Epidermal melanocyte (primary cell): ENCODE measurements around the gene STAU1.
"Not testable (repeated sequence)": the region's sequence is repeated elsewhere in the genome, so short reads cannot be mapped to it uniquely, and the experiment has no call there.

Source experiments
- DNase-seq: peaks from one replicate; pipeline ENCODE4 v3.0.0; 2011; ENCODE audit warnings: low spot score; ENCODE audit not compliant: insufficient read length

The STAU1 gene

DNA sequence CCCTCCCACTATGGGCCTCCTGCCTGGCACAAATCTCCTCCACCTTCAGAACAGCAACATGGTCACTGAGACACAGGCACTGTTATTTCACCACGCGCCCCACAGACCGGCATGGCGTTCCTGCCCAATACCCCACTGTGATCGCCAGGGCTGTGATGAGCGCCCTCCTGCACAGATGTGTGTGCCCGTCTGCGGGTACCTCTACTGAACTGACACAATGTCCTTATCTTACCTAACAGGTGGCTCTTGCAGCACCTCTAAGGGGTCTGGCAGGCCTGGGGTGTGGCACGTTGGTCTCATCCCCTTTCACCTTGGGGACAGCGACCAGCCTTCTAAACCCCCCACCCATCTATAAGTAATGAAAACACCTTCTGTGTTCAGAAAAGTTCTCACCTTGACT, 64.2 kb downstream of the STAU1 start:
- DNase-seq: no peak

DNA sequence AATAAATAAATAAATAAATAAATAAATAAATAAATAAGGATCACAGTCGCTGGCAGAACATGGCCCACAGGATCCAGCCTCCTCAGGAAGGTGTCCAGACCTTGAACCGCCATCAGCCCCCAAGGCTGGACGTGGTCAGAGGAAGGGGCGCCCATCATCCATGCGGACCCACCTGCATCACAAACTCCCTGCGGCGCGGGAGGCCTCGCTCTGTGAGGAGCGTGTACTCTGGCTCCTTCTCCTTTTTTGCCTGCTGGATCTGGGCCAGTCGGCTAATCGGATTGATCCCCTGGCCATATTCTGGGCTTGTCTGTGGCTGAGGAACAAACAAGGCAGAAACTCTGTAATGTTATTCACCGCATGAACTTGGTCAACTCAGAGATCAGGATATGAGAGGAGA, 65.2 kb downstream of the STAU1 start:
- no peak for DNase-seq

DNA sequence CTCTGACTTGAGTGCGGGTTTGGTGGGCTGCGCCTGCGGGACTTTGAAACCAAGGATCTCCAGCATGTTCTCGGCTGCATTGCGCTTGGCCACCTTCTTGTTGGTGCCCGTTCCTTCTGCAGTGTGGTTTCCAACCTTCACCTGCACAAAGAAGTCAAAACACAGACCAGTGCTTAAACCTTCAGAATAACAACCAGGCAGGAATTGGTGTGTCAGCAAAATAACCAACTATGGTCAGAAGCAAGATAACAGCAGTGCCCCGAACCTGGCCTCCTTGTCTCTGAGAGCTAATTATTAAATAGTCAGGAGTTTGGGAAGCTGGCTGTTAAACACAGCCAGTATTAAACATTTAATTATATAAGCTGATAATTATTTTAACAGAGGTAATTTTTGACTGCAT, 68.1 kb downstream of the STAU1 start:
- no peak for DNase-seq

DNA sequence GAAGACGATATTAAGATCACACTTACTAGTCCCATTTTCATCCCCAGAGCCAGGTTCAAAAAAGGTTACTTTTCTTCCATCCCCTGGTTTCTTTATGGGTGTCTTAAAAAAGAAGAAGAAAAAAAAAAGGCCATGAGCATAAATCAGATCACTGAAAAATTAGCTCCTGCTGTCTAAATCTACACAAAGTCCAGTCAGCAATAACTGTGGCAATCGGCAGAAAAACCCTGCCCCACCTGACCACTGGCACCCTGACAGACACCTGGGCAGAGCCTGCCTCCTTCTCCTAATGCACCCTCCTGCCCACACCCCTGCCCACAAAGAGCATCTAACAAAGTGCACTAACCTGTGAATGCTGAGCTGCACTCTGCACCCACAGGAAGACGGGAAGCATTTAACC, 69.8 kb downstream of the STAU1 start:
- DNase-seq: no peak

DNA sequence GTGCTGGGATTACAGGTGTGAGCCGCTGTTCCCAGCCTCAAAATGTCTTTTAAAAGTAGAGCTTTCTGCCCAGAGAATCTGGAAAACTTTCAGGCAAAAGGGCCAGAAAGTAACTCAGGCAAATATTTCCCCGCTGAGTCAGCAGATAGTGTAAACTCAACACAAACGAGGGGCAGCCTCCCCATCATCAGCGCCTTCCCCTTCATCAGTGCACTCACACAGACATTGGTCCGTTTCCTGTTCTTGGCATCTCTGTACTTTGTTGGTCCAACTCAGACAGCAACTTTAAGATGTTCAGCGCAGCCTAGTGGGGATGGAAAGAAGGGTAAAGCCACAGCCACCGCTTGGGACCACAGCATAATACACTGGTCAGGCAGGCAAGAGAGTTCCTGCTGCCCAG, 72.6 kb downstream of the STAU1 start:
- no peak for DNase-seq

DNA sequence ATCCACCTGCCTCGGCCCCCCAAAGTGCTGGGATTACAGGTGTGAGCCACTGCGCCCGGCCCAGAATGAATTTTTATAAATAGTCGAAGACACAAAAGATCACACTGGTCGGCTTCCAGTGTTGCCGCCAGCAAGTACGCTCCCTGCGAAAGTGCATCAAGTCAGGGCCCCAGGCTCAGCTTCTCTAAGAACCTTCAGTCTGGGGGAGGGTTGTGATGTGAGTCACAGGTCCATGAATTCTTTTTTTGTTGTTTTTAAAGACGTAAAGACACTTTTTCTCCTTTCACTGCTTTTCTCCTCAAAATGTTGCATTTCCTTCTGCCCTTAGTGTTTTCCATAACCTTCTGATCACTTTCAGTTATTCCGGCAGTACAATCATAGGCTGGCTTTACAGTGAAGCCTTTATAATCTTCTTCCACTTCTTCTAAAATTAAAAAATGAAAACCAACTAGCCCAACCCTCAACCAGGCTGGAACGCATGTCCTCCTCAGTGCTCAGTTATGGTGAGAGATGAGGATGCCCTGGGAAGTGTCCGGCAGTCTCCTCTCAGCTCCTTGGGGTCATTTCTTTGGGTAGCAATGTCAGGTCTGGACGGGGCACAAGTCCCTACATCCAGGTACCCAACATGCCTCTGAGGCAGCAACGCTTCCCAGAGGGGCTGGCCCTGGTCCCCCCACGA, 75.4 kb downstream of the STAU1 start:
- no peak for DNase-seq

DNA sequence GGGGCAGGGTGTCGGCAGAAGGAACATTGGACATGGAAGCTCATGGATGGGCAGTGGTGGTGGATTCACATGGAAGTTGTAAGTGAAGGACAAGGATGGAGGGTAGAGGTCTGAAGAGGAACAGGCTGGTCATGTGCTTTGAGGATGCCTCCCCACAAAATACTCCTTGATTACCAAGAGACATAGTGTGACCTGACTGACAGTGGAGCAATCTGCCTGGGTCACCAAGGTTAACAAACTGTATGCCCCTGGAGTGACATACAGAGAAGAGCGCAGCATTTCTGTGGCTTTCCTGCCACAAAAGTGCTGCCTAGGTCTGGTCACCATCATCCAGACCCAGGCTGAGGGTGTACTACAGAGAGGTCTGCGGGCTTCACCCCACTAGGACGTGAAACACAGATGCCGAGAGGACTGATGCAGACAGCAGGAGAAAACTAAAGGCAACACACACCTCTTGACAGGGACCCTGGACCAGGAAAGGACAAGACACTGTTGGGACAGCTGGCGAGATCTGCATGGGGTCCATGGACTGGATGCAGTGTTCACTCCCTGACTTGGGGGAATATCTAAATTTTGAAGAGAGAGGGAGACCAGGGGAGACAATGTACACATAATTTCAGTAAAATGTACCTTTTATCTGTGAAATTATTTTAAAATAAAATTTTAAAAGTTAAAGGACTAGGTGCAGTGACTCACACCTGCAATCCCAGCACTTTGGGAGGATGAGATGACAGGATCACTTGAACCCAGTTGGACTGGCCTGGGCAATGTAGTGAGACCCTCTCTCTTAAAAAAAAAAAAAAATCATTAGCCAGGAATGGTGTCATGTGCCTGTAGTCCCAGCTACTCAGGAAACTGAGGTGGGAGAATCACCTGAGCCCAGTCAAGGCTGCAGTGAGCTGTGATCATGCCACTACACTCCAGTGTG, 77.1 kb downstream of the STAU1 start:
- DNase-seq: no peak

DNA sequence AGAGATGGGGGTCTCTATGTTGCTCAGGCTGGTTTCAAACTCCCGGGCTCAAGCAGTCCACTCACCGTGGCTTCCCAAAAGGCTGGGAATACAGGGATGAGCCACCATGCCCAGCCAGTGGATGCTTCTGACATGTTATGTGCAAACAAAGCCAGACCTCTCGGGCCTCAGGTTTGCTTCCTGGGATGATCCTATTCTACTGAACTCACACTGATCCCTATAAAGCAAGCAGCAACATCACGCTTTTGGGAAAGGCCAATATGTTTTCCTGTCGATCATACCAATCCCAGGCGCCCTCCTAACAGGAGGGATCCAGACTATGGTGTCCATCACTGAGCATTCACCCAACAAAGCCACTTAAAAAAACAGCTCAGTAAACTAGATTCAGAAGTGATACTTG, 81.8 kb downstream of the STAU1 start:
- DNase-seq: no peak

DNA sequence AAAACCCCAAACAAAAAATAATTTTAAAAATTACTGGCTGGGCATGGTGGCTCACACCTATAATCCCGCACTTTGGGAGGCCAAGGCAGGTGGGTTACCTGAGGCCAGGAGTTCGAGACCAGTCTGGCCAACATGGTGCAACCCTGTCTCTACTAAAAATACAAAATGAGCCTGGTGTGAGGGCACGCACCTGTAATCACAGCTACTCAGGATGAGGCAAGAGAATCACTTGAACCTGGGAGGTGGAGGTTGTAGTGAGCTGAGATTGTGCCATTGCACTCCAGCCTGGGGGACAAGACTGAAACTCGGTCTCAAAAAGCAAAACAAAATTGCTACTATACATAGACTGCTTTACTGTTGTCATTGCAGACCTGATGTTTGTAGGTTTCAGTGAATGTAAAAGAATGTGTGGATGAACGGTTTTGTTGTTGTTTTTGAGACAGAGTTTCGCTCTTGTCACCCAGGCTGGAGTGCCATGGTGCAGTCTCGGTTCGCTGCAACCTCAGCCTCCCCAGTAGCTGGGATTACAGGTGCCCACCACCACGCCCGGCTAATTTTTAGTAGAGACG, 83.1 kb downstream of the STAU1 start:
- DNase-seq: not testable (repeated sequence)

DNA sequence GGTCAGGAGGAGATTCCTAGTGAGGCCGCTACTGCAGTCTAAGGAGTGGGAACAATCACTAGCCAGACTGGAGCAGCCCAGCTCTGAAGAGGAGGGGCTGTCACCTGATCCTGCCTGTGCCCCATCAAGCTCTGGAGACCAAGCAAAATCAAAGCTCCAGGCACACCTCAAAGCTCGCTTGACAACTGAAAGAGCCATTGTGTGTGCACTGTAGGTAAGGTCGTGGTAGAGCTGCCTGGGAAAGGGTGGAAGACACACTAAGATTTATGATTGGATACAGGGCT, 83.8 kb downstream of the STAU1 start:
- DNase-seq: no peak

DNA sequence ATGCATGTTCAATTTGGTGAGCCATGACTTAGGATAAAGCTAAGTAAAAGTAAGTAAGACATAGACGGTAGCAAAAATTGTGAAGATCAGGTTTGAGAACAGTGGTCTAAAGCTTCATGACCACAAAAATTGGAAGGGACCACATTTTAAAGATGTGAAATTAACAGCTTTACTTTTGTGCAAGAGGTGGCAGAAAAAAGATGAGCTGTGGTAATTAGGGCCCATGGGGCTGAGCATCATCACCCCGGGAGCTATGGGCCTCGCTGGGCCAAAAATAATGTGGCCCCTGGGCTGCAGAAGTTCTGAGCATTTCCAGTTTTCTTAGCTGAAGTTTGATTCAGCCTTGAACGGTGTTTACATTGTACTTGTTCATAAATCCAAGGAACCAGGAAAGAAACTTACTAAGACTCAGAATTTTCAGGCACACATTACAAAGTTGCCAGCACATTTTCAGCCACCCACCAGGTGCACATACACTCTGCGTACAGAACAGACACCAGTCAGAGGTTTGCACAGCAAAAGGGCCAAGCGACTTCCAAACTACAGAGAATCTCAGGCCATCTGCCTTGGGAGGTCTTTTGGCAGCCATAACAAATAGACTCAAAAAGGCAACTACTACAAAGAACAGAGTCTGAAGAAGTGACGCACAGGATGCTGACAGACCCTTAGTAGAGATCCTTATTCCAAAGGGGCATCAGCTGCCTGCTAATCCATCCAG, 84.3 kb downstream of the STAU1 start:
- no peak for DNase-seq

DNA sequence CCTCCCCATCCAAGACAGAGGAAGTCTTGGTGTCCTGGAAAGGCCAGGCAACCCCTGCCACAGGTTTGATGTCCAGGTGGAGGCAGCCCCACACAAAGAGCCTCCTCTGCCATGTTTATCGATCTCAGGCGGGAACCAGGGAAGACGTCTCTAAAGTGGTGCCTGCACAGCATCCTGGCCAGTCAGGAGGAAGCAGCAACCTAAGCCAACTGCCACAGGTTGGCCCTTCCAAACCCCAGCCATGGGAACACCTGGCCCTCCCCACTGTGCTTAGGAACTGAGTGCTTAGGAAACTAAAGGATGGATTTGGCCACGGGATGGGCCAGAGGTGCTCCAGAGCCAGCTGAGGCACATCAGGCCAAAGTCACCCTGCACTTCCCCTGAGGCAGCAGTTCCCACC, 85.1 kb downstream of the STAU1 start:
- DNase-seq: no peak

DNA sequence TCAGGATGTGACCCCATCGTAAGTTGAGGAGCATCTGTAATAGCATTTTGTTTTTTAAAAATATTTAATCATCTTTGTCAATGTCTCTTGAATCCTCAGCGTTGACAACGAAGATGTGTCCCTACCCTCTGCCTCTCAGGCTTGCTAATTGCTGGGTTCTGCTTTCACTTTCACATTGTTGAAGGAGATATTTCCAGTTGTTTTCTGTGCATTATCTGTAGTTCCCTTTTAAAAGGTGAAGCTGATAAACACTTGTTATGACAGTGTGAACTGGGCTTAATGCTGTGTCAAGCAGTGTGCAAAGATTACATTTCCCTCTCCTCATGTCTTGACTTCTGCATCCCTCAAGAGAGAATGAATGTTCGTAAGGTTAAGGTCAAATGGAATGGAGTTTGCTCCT, 87.2 kb downstream of the STAU1 start:
- DNase-seq: no peak

DNA sequence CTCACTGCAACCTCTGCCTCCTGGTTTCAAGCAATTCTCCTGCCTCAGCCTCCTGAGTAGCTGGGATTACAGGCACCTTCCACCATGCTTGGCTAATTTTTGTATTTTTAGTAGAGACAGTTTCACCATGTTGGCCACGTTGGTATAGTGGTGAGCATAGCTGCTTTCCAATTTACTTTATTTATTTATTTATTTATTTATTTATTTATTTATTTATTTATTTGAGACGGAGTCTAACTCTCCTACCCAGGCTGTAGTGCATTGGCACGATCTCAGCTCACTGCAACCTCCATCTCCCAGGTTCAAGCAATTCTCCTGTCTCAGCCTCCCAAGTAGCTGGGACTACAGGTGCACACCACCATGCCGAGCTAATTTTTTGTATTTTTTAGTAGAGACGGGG, 87.8 kb downstream of the STAU1 start:
- not testable (repeated sequence) for DNase-seq

DNA sequence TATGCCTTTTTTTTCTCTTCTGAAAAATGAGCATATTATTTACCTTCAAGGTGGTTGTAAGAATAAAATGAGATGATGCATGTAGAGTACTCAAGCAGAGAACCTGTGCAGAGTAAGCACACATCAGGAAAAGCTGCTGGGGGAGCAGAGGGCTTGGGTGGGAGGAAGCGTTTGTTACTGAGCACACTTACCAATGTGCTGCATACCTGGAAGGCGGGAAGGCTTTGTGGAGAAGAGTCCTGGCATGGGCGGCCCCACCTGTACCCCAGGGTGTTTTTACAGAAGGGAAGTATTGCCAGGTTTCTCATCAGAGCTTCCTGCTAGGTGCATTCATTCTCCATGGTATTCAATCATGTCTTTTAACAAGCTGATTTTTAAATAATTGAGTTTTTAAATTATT, 89.1 kb downstream of the STAU1 start:
- DNase-seq: no peak

DNA sequence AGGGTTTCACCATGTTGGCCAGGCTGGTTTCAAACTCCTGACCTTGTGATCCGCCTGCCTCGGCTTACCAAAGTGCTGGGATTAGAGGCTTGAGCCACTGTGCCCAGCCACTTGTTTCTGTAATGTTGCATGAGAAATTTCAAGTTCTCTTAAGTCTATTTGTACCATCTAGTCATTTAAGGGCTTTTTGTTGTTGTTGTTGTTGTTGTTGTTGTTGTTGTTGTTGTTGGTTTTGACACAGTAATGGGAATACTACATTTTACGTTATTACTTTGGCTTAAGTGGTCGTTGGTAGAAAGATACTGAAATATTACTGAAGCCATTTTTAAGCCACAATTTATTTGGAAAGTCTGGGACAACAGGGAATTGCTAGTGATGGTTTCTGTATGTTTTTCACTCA, 90.0 kb downstream of the STAU1 start:
- no peak for DNase-seq

DNA sequence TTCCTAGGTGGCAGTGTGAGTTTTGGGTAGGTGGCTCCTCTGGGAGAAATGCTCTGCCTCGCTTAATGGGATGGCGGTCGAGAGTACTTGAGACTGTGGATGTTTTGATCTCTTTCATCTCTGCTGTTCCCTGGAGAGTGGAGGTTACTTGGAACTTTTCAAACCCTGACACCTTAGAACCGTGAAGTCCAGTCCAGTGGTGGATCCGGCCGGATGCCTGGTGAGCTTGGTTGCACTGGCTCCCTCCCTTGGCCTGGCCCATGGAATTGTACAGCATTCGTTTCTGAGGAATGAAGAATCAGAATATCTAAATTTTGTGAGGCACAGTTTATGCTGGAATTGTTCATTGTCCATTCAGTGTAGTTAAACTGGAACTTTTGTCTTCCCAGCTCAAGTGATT, 91.0 kb downstream of the STAU1 start:
- DNase-seq: no peak

DNA sequence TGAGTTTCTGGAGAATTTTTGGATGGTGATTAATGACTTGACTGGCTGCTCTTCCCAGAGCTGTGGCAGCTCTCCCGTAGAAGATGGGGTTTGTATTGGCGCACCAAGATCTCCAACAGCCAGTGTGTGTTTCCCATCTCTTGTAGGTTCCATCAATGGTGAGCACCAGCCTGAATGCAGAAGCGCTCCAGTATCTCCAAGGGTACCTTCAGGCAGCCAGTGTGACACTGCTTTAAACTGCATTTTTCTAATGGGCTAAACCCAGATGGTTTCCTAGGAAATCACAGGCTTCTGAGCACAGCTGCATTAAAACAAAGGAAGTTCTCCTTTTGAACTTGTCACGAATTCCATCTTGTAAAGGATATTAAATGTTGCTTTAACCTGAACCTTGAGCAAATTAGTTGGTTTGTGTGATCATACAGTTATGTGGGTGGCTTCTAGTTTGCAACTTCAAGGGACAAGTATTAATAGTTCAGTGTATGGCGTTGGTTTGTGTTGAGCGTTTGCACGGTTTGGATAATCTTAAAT, 91.9 kb downstream of the STAU1 start:
- no peak for DNase-seq

DNA sequence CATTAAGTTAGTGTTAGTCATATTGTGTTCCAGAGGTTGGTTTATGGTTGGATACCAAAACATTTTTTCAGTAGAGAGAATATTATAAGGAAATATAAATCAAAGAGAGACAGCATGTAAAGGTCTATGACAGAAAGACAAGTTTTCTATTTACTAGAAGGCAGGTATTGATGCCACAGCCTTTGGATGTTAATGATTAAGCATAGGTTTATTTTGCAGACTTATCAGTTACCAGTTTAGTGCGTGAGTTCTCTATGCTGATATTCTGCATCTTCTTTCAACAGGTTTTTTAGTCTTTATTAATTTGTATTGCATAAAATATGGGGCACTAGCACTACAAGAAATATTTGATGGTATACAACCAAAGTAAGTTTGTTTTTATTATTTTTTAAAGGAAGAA, 96.4 kb downstream of the STAU1 start:
- DNase-seq: no peak

DNA sequence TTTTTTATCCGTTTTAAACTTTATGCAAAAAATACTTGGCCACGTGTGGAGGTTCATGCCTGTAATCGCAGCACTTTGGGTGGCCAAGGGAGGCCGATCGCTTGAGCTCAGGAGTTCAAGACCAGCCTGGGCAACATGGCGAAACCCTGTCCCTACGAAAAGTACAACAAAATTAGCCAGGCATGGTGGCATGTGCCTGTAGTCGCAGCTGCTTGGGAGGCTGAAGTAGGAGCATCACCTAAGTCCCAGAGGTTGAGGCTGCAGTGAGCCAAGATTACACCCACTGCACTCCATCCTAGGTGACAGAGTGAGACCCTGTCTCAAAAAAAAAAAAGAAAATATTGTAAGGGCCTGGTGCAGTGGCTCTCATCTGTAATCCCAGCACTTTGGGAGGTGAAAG, 97.0 kb downstream of the STAU1 start:
- no peak for DNase-seq

DNA sequence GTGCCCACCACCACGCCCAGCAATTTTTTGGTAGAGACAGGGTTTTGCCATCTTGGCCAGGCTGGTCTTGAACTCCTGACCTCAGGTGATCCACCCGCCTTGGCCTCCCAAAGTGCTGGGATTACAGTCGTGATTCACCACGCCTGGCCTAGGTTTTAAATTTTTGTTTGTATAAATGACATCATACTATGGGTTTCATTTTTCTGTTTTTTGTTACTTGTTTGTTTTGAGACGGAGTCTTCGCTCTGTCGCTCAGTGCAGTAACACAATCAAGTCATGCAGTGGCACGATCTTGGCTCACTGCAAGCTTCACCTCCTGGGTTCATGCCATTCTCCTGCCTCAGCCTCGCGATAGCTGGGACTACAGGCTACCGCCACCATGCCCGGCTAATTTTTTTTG, 105.8 kb downstream of the STAU1 start:
- not testable (repeated sequence) for DNase-seq

DNA sequence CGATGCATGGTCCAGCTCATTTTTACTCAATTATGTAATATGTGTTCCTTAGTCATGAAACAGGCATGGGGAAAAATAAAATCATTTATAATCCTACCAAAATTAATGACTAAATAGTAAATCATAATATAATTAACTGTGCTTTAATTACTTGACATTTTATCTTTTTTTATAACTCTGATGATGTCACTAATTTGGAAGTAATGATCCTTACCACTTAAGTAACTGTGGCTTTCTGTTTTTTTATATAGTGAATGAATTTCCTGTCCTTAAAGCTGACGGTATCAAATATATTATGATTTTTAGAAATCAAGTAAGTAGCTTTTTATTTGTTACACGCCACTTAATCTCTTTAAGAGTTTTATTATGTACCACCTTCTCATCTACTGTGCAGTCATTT, 109.8 kb downstream of the STAU1 start:
- DNase-seq: no peak
